Stimulated activated naive CD8-positive, alpha-beta T cell treated with anti-CD3 and anti-CD28 coated beads, Interleukin-15, amount 100 ng/mL, for 72 hours (primary cell): ENCODE results near the gene KCNG4.
"Not testable (repeated sequence)": the region's sequence is repeated elsewhere in the genome, so short reads cannot be mapped to it uniquely, and the experiment has no call there.

Experiments
- ATAC-seq: fragments of 150-1000 bp; cut with Tn5 transposase; 2 replicates; pipeline ENCODE4 v1.10.0; 2021; ENCODE audit warnings: mild to moderate bottlenecking, moderate library complexity
- DNase-seq, 2 donors: peaks; one replicate each; pipeline ENCODE4 v3.0.0; 2021 to 2022
- H3K27ac Mint-ChIP-seq, 2 donors: one replicate each; pipeline ENCODE4 v1.8.0; 2022; ENCODE audit warnings: mild to moderate bottlenecking in 2 of 2, mixed read lengths in 2 of 2, moderate library complexity in 2 of 2
- H3K27me3 Mint-ChIP-seq: one replicate; pipeline ENCODE4 v1.8.0; 2022; ENCODE audit warnings: mixed read lengths
- H3K4me1 Mint-ChIP-seq: one replicate; pipeline ENCODE4 v1.8.0; 2022; ENCODE audit warnings: mild to moderate bottlenecking, mixed read lengths
- H3K4me3 Mint-ChIP-seq, 2 donors: one replicate each; pipeline ENCODE4 v1.8.0; 2022; ENCODE audit warnings: mild to moderate bottlenecking in 2 of 2, mixed read lengths in 2 of 2, moderate library complexity in 1 of 2
- H3K9me3 Mint-ChIP-seq, 2 donors: one replicate each; pipeline ENCODE4 v1.8.0; 2022; ENCODE audit warnings: mixed read lengths in 2 of 2

The KCNG4 gene

DNA sequence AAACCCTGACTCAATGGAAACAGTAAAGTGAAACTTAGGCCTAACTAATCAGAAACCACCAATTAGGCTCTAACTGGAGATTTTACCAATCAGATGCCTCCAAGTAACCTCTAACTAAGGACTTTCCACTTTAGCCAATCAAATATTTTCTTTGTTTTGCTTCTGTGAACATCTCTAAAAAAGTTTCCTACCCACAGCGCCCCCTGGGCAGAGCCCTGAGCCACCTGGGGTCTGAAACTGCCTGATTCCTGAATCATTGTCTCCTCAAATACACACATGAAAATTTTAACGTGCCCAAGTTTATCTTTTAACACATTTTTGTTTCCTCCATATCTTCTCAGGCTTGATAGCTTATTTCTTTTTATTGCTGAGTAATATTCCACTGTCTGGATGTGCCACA lies 29.8 kb downstream of the KCNG4 start:
- no peak for ATAC-seq
- peaks cover 6% of the 10 kb centered on the region for H3K4me1 Mint-ChIP-seq
- peaks cover under 1% of the 10 kb centered on the region for H3K27me3 Mint-ChIP-seq
- H3K27ac Mint-ChIP-seq: peak overlapping the region in 1 of 2 donors; percentile 7
- H3K9me3 Mint-ChIP-seq: no peaks in the 10 kb centered on the region
- DNase-seq: no peak
- no peak overlapping the region for H3K4me3 Mint-ChIP-seq

DNA sequence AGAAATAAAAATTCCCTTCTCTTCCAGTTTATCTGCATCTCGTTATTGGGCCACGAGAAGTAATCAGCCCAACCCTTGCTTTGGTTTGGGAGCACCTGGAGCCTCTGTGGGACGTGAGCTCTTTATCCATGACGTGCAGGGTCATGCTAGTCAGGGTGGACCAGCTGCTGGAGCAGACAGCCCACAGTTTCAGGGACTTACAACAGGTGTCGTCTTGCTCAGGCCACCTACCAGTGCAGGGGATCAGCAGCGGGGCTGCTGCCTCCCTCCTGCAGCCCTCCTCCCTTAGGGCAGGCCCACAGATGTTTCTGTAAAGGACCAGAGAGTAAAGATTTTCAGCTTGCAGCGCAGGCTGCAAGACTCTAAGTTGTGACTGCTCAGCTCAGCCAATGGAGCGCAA lies 31.9 kb downstream of the KCNG4 start:
- ATAC-seq (no peak), DNase-seq (no peak)
- H3K9me3 Mint-ChIP-seq: no peaks in the 10 kb centered on the region
- H3K27ac Mint-ChIP-seq: no peak overlapping the region
- H3K4me3 Mint-ChIP-seq: no peak overlapping the region
- no peaks in the 10 kb centered on the region for H3K27me3 Mint-ChIP-seq
- peaks cover 6% of the 10 kb centered on the region for H3K4me1 Mint-ChIP-seq

DNA sequence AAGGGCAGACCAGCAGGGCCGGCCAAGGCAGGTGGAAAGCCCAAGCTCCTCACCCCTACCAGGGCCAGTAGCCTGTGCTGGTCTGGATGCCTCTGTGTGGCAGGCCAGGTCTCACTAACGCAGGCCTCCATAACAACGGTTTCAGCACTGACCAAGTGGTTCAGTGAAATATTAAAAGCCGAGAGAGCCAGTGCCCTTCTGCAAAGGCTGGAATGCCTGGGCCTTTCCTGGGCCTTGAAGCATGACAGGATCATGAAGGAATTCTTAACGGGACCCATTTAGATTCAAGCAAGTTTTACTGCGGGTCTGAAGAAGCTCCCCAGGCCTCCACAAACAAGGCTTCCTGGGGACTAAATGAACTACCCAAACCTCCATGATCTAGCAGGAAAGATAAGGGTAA lies 32.6 kb downstream of the KCNG4 start:
- Mint-ChIP-seq H3K27me3 (no peaks in the 10 kb centered on the region), H3K4me3 (no peak overlapping the region), H3K27ac (peak overlapping the region in 1 of 2 donors; percentile 16), H3K9me3 (no peaks in the 10 kb centered on the region), H3K4me1 (peaks cover 6% of the 10 kb centered on the region)
- DNase-seq (no peak), ATAC-seq (no peak)

DNA sequence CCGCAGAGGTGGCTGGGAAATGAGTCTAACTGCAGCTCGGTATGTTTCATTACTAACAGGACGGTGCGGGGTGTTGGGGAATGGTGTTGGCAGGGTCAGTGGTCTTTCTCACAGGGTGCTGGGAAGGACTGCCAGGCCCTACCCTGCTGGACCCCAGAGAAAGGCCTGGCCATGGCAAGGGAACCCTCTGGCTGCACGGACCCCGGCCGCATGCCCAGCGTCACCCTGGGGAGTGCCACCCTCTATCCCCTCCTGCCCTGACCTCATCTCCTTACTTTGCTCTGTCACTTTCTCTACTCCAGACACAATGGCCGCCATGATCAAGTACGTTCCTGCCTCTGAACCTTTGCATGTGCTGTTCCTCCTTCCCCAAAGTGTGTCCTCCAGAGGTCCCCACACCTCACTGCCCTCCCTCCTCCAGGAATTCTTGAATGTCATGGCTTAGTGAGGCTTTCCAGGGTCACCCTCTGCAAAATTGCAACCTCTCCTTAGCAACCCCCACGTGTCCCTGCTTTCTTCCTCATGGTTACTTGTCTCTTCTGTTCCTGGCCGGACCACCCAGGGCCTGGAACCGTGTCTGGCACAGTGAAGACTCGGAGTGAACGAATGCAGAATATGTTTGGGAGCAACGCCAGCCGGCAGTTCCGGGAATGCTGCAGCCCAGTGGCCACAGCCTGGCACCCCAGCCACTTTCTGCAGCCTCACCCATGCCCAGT lies 33.7 kb downstream of the KCNG4 start:
- Mint-ChIP-seq H3K27ac (peak overlapping the region in 1 of 2 donors; percentile 80), H3K4me1 (peaks cover 6% of the 10 kb centered on the region), H3K9me3 (no peaks in the 10 kb centered on the region), H3K27me3 (no peaks in the 10 kb centered on the region), H3K4me3 (no peak overlapping the region)
- no peak for ATAC-seq
- no peak for DNase-seq

- not testable (repeated sequence) for H3K27me3 Mint-ChIP-seq, DNase-seq, H3K9me3 Mint-ChIP-seq, H3K27ac Mint-ChIP-seq, ATAC-seq, H3K4me1 Mint-ChIP-seq, H3K4me3 Mint-ChIP-seq
Measured at GRCh38 chr16:84205123-84205522, 34.7 kb downstream of the KCNG4 start.

DNA sequence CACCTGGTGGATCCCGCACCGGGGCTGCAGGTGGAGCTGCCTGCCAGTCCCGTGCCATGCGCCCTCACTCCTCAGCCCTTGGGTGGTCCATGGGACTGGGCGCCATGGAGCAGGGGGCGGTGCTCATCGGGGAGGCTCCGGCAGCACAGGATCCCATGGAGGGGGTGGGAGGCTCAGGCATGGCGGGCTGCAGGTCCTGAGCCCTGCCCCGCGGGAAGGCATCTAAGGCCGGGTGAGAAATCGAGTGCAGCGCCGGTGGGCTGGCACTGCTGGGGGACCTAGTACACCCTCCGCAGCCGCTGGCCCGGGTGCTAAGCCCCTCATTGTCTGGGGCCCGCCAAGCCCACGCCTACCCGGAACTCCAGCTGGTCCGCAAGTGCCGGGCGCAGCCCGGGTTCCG lies 35.3 kb downstream of the KCNG4 start:
- H3K4me3 Mint-ChIP-seq: not testable (repeated sequence)

GRCh38 chr16:84199861-84200260 lies 40.0 kb downstream of the KCNG4 start:
- Mint-ChIP-seq H3K4me3 (no peak overlapping the region), H3K9me3 (no peaks in the 10 kb centered on the region), H3K27me3 (no peaks in the 10 kb centered on the region), H3K27ac (no peak overlapping the region), H3K4me1 (peaks cover 3% of the 10 kb centered on the region)
- no peak for ATAC-seq
- DNase-seq: no peak

More for the DNA sequence above, 35.3 kb downstream of the KCNG4 start:
- H3K9me3 Mint-ChIP-seq, DNase-seq, H3K27me3 Mint-ChIP-seq, H3K27ac Mint-ChIP-seq, ATAC-seq, H3K4me1 Mint-ChIP-seq: not testable (repeated sequence)

DNA sequence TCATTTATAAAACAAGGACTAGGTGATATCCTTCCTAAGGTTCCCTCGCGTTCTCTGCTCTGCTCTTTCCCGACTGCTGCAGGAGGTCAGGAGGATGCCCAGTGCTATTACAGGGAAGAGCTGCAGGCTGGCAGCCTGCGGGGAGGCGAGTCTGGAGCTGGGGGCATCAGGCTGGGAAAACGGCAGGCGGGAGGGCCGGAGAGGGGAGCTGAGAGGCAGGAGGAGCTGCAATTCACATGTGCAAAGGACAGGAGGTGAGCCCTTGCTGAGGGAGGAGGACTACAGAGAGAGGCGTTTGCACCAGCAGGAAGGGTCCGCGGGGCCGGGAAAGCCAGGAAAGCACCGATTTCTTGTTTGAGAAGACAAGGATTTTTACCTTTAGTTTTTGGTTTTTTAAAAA lies 40.7 kb downstream of the KCNG4 start:
- ATAC-seq (no peak), DNase-seq (no peak)
- H3K4me3 Mint-ChIP-seq: no peak overlapping the region
- H3K4me1 Mint-ChIP-seq: peaks cover 10% of the 10 kb centered on the region
- H3K9me3 Mint-ChIP-seq: no peaks in the 10 kb centered on the region
- H3K27ac Mint-ChIP-seq: no peak overlapping the region
- no peaks in the 10 kb centered on the region for H3K27me3 Mint-ChIP-seq

GRCh38 chr16:84198401-84198800 lies 41.4 kb downstream of the KCNG4 start:
- no peaks in the 10 kb centered on the region for H3K9me3 Mint-ChIP-seq
- H3K27ac Mint-ChIP-seq: peak overlapping the region in 1 of 2 donors; percentile 45
- H3K4me1 Mint-ChIP-seq: peaks cover 17% of the 10 kb centered on the region
- H3K27me3 Mint-ChIP-seq: no peaks in the 10 kb centered on the region
- no peak for ATAC-seq
- DNase-seq: no peak
- no peak overlapping the region for H3K4me3 Mint-ChIP-seq

DNA sequence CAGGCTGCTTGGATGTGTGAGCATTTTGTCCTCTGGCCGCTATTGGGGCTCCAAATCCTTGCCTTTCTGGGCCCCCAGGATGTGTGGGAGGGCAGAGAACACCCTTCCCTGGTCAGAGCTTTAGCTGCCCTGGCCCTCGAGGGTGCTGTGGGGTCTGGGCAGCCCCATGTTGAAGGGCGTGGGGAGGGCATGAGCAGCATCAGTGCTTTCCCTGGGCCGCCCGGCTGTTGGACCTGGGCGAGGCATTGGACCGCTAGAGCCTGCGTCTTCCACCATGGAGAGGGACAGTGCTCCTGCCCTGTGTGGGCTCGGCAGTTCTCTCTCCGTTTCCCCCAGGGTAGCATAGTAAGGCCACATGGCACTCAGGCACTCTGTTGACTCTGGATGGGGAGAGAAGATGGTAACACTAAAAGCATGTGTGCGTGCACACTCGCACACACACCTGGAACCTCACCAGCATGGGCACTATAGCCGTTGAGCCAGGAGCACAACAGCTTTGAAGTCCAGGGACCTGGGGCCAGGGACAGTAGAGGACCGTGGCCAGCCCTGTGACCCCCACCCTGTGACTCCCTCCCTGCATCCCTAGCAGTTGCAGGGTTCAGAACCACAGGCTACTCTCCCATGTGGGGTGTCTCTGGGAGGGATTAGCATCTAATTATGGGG lies 42.2 kb downstream of the KCNG4 start:
- no peaks in the 10 kb centered on the region for H3K9me3 Mint-ChIP-seq
- H3K27ac Mint-ChIP-seq: peak overlapping the region in 1 of 2 donors; percentile 82
- H3K4me3 Mint-ChIP-seq: no peak overlapping the region
- ATAC-seq: no peak
- peaks cover 24% of the 10 kb centered on the region for H3K4me1 Mint-ChIP-seq
- DNase-seq: no peak
- no peaks in the 10 kb centered on the region for H3K27me3 Mint-ChIP-seq

- ATAC-seq (no peak), DNase-seq (no peak)
- H3K27ac Mint-ChIP-seq: no peak overlapping the region
- no peaks in the 10 kb centered on the region for H3K27me3 Mint-ChIP-seq
- H3K4me3 Mint-ChIP-seq: no peak overlapping the region
- H3K9me3 Mint-ChIP-seq: no peaks in the 10 kb centered on the region
- H3K4me1 Mint-ChIP-seq: peaks cover 24% of the 10 kb centered on the region
Measured at GRCh38 chr16:84196727-84197394, 43.0 kb downstream of the KCNG4 start.

DNA sequence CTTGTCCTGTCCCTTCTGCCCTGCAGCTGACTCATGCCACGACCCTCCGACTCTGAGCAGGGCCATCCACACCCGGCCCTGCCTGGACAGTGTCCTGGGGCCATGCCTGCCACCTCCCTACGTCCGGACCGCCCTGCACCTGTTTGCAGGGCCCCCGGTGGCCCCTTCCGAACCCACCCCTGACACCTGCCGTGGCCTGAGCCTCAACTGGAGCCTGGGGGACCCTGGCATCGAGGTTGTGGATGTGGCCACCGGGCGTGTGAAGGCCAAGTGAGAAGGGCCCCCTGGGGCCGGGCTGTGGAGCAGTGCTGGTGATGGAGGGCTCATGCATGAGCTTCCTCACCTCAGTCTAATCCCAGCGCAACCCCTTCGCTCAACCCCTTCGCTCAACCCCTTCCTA lies 43.7 kb downstream of the KCNG4 start:
- H3K27me3 Mint-ChIP-seq: no peaks in the 10 kb centered on the region
- H3K4me3 Mint-ChIP-seq: no peak overlapping the region
- no peaks in the 10 kb centered on the region for H3K9me3 Mint-ChIP-seq
- DNase-seq (no peak), ATAC-seq (peak; percentile 1)
- H3K27ac Mint-ChIP-seq: no peak overlapping the region
- H3K4me1 Mint-ChIP-seq: peaks cover 24% of the 10 kb centered on the region

DNA sequence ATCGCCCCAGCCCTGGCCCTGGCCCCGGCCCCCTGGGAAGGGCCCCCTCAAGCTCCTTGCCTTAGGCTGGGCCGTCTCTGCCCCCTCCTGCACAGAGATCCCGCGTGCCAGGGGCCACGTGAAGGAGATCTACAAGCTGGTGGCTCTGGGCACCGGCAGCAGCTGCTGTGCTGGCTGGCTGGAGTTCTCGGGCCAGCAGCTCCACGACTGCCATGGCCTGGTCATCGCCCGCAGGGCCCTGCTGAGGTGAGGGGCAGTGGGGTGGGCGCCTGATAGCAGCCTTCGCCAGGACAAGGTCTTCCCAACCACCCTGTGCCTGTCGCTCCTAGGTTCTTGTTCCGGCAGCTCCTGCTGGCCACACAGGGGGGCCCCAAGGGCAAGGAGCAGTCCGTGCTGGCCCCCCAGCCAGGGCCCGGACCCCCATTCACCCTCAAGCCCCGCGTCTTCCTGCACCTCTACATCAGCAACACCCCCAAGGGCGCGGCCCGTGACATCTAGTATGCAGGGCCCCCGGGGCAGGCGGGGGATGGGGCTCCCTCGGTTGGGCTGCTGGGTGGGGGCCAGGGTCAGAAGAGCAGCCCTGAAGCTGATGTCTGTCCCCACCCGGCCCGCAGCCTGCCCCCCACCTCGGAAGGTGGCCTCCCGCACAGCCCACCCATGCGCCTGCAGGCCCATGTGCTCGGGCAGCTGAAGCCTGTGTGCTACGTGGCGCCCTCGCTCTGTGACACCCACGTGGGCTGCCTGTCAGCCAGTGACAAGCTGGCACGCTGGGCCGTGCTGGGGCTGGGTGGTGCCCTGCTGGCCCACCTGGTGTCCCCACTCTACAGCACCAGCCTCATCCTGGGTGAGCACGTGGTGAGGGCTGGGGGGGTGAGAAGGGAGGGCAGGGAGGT lies 44.4 kb downstream of the KCNG4 start:
- no peaks in the 10 kb centered on the region for H3K9me3 Mint-ChIP-seq
- H3K27me3 Mint-ChIP-seq: no peaks in the 10 kb centered on the region
- no peak overlapping the region for H3K4me3 Mint-ChIP-seq
- peaks cover 24% of the 10 kb centered on the region for H3K4me1 Mint-ChIP-seq
- H3K27ac Mint-ChIP-seq: peak overlapping the region in 1 of 2 donors; percentile 94
- DNase-seq (no peak), ATAC-seq (peak; percentile 13)

DNA sequence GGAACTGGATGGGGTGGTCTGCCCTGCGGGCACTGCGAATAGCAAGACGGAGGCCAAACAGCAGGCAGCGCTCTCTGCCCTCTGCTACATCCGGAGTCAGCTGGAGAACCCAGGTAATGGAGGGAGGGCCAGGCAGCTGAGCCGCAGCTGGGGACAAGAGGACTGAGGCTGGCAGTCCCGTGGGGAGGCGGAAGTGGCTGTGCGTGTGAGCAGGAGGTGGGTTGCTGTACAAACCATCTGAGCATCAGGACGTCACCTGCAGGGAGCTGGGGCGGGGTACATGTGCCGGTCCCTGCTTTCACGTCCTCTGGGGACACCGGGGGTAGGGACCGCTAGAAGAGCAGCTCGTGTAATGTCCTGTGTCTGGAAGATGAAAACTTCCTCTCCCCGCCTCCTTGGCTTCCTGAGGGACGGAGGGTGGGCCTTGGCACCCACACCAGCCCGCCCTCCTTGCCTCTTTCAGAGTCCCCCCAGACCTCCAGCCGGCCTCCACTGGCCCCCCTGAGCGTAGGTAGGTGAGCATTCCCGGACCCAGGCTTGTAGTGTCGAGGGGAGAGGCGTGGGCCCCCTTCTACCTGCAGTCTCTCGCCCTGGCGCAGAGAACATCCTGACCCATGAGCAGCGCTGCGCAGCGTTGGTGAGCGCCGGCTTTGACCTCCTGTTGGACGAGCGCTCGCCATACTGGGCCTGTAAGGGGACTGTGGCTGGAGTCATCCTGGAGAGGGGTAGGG lies 45.2 kb downstream of the KCNG4 start:
- DNase-seq: peak; percentile 62 to 67

GRCh38 chr16:84194018-84194417 lies 45.8 kb downstream of the KCNG4 start:
- Mint-ChIP-seq H3K9me3 (no peaks in the 10 kb centered on the region), H3K27ac (peak overlapping the region; percentile 89 to 94)

More for the DNA sequence above, 45.2 kb downstream of the KCNG4 start:
- ATAC-seq: peak; percentile 78
- Mint-ChIP-seq H3K27ac (peak overlapping the region; percentile 89 to 94), H3K9me3 (no peaks in the 10 kb centered on the region), H3K27me3 (no peaks in the 10 kb centered on the region), H3K4me3 (peak overlapping the region; percentile 77 to 84), H3K4me1 (peaks cover 24% of the 10 kb centered on the region)

More at GRCh38 chr16:84194018-84194417, 45.8 kb downstream of the KCNG4 start:
- Mint-ChIP-seq H3K4me3 (peak overlapping the region; percentile 77 to 84), H3K27me3 (no peaks in the 10 kb centered on the region), H3K4me1 (peaks cover 24% of the 10 kb centered on the region)
- ATAC-seq (peak; percentile 16), DNase-seq (no peak)
